Progenitor cell of endocrine pancreas (in vitro differentiated cells): ENCODE measurements around the gene PAPPA. TPM values are rescaled to one million over a fixed set of nuclear protein-coding genes. Genes with fewer than 3 reads are reported as not detected.

Experiments used
- DNase-seq: peaks from one replicate; pipeline ENCODE4 v3.0.0; 2021; ENCODE audit warnings: low spot score; ENCODE audit not compliant: unreplicated experiment
- H3K27ac Mint-ChIP-seq: 2 replicates; pipeline ENCODE4 v1.8.0; 2021; ENCODE audit warnings: mild to moderate bottlenecking, moderate library complexity, mixed read lengths
- H3K27me3 Mint-ChIP-seq: 2 replicates; pipeline ENCODE4 v1.8.0; 2021; ENCODE audit warnings: mixed read lengths
- H3K36me3 Mint-ChIP-seq: 2 replicates; pipeline ENCODE4 v1.8.0; 2022; ENCODE audit warnings: mixed read lengths; ENCODE audit not compliant: insufficient read depth
- H3K4me1 Mint-ChIP-seq: 2 replicates; pipeline ENCODE4 v1.8.0; 2021; ENCODE audit warnings: low read depth, mixed read lengths
- H3K4me3 Mint-ChIP-seq: 2 replicates; pipeline ENCODE4 v1.8.0; 2021; ENCODE audit warnings: low read depth, mild to moderate bottlenecking, moderate library complexity, mixed read lengths
- H3K9me3 Mint-ChIP-seq: 2 replicates; pipeline ENCODE4 v1.8.0; 2021; ENCODE audit warnings: low read depth, mixed read lengths
- total RNA-seq: library from RNA; stranded (reverse); gene quantifications from 2 replicates; pipeline ENCODE4 v1.2.1, GENCODE V29; 2021
- TF ChIP-seq, protein P1 (sequence below): fragments of 200-600 bp; sonication (generic); IDR thresholded peaks from one replicate; pipeline ENCODE4 v1.5.0; 2021; ENCODE audit warnings: antibody characterized with exemption, mild to moderate bottlenecking; ENCODE audit not compliant: unreplicated experiment

PAPPA gene
- total RNA-seq, 1 donor from 2014 or later: 0.36 TPM

- H3K36me3 Mint-ChIP-seq: no peaks in the 10 kb centered on the region
- H3K27ac Mint-ChIP-seq: no peak overlapping the region
- H3K4me1 Mint-ChIP-seq: peaks cover 17% of the 10 kb centered on the region
These were observed 170.0 kb downstream of the PAPPA start for GRCh38 chr9:116323571-116323970.

DNA sequence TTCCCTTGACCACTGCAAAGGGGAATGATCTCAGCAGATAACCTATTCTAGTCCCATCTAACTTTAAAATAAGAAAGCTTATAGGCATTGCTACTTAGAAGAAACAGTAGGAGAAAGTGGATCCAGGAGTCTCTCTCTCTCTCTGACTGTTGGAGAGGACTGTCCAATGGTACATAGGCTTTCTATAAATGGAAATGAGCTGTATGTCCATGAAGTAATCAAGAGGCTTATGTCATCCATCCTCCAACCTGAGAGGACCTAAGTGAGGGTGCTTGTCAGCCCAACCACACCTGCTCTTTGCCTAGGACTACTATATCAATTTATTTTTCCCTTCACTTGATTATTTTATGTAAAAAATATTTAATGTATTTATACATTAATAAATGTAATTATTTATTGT lies 172.3 kb downstream of the PAPPA start:
- H3K27ac Mint-ChIP-seq: no peak overlapping the region
- H3K4me3 Mint-ChIP-seq: no peak overlapping the region
- peaks cover 14% of the 10 kb centered on the region for H3K4me1 Mint-ChIP-seq
- no peak for DNase-seq
- no peaks in the 10 kb centered on the region for H3K9me3 Mint-ChIP-seq
- TF ChIP-seq, protein P1, sequence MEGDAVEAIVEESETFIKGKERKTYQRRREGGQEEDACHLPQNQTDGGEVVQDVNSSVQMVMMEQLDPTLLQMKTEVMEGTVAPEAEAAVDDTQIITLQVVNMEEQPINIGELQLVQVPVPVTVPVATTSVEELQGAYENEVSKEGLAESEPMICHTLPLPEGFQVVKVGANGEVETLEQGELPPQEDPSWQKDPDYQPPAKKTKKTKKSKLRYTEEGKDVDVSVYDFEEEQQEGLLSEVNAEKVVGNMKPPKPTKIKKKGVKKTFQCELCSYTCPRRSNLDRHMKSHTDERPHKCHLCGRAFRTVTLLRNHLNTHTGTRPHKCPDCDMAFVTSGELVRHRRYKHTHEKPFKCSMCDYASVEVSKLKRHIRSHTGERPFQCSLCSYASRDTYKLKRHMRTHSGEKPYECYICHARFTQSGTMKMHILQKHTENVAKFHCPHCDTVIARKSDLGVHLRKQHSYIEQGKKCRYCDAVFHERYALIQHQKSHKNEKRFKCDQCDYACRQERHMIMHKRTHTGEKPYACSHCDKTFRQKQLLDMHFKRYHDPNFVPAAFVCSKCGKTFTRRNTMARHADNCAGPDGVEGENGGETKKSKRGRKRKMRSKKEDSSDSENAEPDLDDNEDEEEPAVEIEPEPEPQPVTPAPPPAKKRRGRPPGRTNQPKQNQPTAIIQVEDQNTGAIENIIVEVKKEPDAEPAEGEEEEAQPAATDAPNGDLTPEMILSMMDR: no peak
- H3K36me3 Mint-ChIP-seq: no peaks in the 10 kb centered on the region
- peaks cover 13% of the 10 kb centered on the region for H3K27me3 Mint-ChIP-seq

More at GRCh38 chr9:116323571-116323970, 170.0 kb downstream of the PAPPA start:
- Mint-ChIP-seq H3K27me3 (peaks cover 15% of the 10 kb centered on the region), H3K9me3 (no peaks in the 10 kb centered on the region), H3K4me3 (no peak overlapping the region)
- no peak for DNase-seq
- TF ChIP-seq, protein P1: no peak

GRCh38 chr9:116327701-116328405 lies 174.3 kb downstream of the PAPPA start:
- no peaks in the 10 kb centered on the region for H3K36me3 Mint-ChIP-seq
- H3K4me3 Mint-ChIP-seq: no peak overlapping the region
- H3K27ac Mint-ChIP-seq: no peak overlapping the region
- TF ChIP-seq, protein P1: no peak
- no peaks in the 10 kb centered on the region for H3K9me3 Mint-ChIP-seq
- peaks cover 12% of the 10 kb centered on the region for H3K4me1 Mint-ChIP-seq
- DNase-seq: no peak
- peaks cover 20% of the 10 kb centered on the region for H3K27me3 Mint-ChIP-seq

- Mint-ChIP-seq H3K27ac (no peak overlapping the region), H3K27me3 (peaks cover 18% of the 10 kb centered on the region), H3K36me3 (no peaks in the 10 kb centered on the region), H3K4me1 (peaks cover 7% of the 10 kb centered on the region), H3K9me3 (no peaks in the 10 kb centered on the region), H3K4me3 (no peak overlapping the region)
- DNase-seq: no peak
- TF ChIP-seq, protein P1: no peak
These were observed 175.9 kb downstream of the PAPPA start for GRCh38 chr9:116329470-116329869.

- Mint-ChIP-seq H3K27ac (no peak overlapping the region), H3K27me3 (peaks cover 14% of the 10 kb centered on the region), H3K4me3 (no peak overlapping the region), H3K36me3 (no peaks in the 10 kb centered on the region), H3K9me3 (no peaks in the 10 kb centered on the region), H3K4me1 (peaks cover 9% of the 10 kb centered on the region)
- no peak for DNase-seq
- TF ChIP-seq, protein P1: no peak
These were observed 177.7 kb downstream of the PAPPA start for GRCh38 chr9:116331241-116331640.
